HepG2 (cell line): ENCODE data around the gene SRCIN1. TPM values are rescaled to one million over a fixed set of nuclear protein-coding genes. Genes with fewer than 3 reads are reported as not detected.

Experiments
- BHLHE40 ChIP-seq: IDR thresholded peaks from 2 replicates; pipeline ENCODE4 v1.6.1; 2011; ENCODE audit warnings: low read length, improper control_type of control experiment
- CHD4 ChIP-seq: fragments of 200-600 bp; sonication (generic); IDR thresholded peaks from 2 replicates; pipeline ENCODE4 v1.7.0; 2017; ENCODE audit warnings: mild to moderate bottlenecking, low read length, borderline replicate concordance
- ELF1 ChIP-seq: sonication (generic); formaldehyde crosslinking; IDR thresholded peaks from 2 replicates; pipeline ENCODE4 v1.4.0; 2020; ENCODE audit warnings: missing genetic modification reagents
- GPN1 ChIP-seq: sonication (generic); formaldehyde crosslinking; IDR thresholded peaks from 2 replicates; pipeline ENCODE4 v1.5.1; 2020; ENCODE audit warnings: missing genetic modification reagents, borderline replicate concordance
- KMT2B ChIP-seq: IDR thresholded peaks from 2 replicates; pipeline ENCODE4 v1.6.1; 2016; ENCODE audit warnings: missing genetic modification reagents, missing compliant biosample characterization
- MAFF ChIP-seq: IDR thresholded peaks from 2 replicates; pipeline ENCODE4 v1.6.1; 2011; ENCODE audit warnings: low read depth, low read length, improper control_type of control experiment
- MED8 ChIP-seq: sonication (generic); formaldehyde crosslinking; IDR thresholded peaks from 2 replicates; pipeline ENCODE4 v1.8.1; 2023; ENCODE audit warnings: mild to moderate bottlenecking, missing genetic modification reagents; ENCODE audit not compliant: insufficient replicate concordance
- NR1H2 ChIP-seq: sonication (generic); formaldehyde crosslinking; IDR thresholded peaks from 2 replicates; pipeline ENCODE4 v1.8.1; 2022; ENCODE audit warnings: low read depth, missing genetic modification reagents, borderline replicate concordance
- PHF21A ChIP-seq: sonication (generic); formaldehyde crosslinking; IDR thresholded peaks from 2 replicates; pipeline ENCODE4 v1.5.0; 2020; ENCODE audit warnings: mild to moderate bottlenecking, missing genetic modification reagents
- POGZ ChIP-seq: sonication (generic); formaldehyde crosslinking; IDR thresholded peaks from 2 replicates; pipeline ENCODE4 v1.4.0; 2020; ENCODE audit warnings: mild to moderate bottlenecking, missing genetic modification reagents
- TEF ChIP-seq: sonication (generic); formaldehyde crosslinking; IDR thresholded peaks from 2 replicates; pipeline ENCODE4 v1.5.0; 2020; ENCODE audit warnings: missing genetic modification reagents
- WIZ ChIP-seq: sonication (generic); formaldehyde crosslinking; IDR thresholded peaks from 2 replicates; pipeline ENCODE4 v1.5.1; 2020; ENCODE audit warnings: mild to moderate bottlenecking, missing genetic modification reagents
- ZFP36L2 ChIP-seq: sonication (generic); formaldehyde crosslinking; IDR thresholded peaks from 2 replicates; pipeline ENCODE4 v1.4.0; 2020; ENCODE audit warnings: missing genetic modification reagents
- ZKSCAN8 ChIP-seq: IDR thresholded peaks from 2 replicates; pipeline ENCODE4 v1.6.1; 2016; ENCODE audit warnings: borderline replicate concordance, missing genetic modification reagents, missing compliant biosample characterization
- ZNF136 ChIP-seq: sonication (generic); formaldehyde crosslinking; IDR thresholded peaks from 2 replicates; pipeline ENCODE4 v1.8.1; 2022; ENCODE audit warnings: low read depth, mild to moderate bottlenecking, moderate library complexity, missing genetic modification reagents
- ZNF431 ChIP-seq: sonication (generic); formaldehyde crosslinking; IDR thresholded peaks from 2 replicates; pipeline ENCODE4 v1.9.0; 2022; ENCODE audit warnings: missing genetic modification reagents, low read depth, mild to moderate bottlenecking, borderline replicate concordance
- ZNF629 ChIP-seq: sonication (generic); formaldehyde crosslinking; conservative IDR thresholded peaks from 2 replicates; pipeline ENCODE4 v1.5.0; 2020; ENCODE audit warnings: missing genetic modification reagents
- ZNF737 ChIP-seq: sonication (generic); formaldehyde crosslinking; IDR thresholded peaks from 2 replicates; pipeline ENCODE4 v1.5.0; 2020; ENCODE audit warnings: missing genetic modification reagents, mild to moderate bottlenecking, borderline replicate concordance
- ZNF776 ChIP-seq: sonication (generic); formaldehyde crosslinking; IDR thresholded peaks from 2 replicates; pipeline ENCODE4 v1.4.0; 2020; ENCODE audit warnings: mild to moderate bottlenecking, missing genetic modification reagents
- ZNF891 ChIP-seq: sonication (generic); formaldehyde crosslinking; IDR thresholded peaks from 2 replicates; pipeline ENCODE4 v1.5.0; 2020; ENCODE audit warnings: mild to moderate bottlenecking, missing genetic modification reagents
- polyA plus RNA-seq, 8 experiments: library from polyadenylated mRNA; depleted of rRNA in 3 of 8; stranded (reverse) in 7 of 8; unstranded in 1 of 8; fragments of >200 nt; fragmentation: Illumina TruSeq in 4 of 8; extraction: Trizol in 4 of 8; gene quantifications; 2 replicates each; pipeline versions ENCODE4 v1.2.1 to v1.2.3, GENCODE V29; 2011 to 2016; ENCODE audit warnings: low read depth in 4 of 8, missing spikeins in 1 of 8, mixed read lengths in 1 of 8; ENCODE audit not compliant: insufficient read depth in 1 of 8
- total RNA-seq, 5 experiments: library from RNA; depleted of rRNA; stranded (reverse); fragments of >200 nt; fragmentation: Illumina TruSeq; extraction: Trizol; gene quantifications; 2 replicates each; pipeline ENCODE4 v1.2.3, GENCODE V29; 2016; ENCODE audit warnings: low read depth in 1 of 5
- TF ChIP-seq, protein P1 (sequence below): sonication (generic); formaldehyde crosslinking; IDR thresholded peaks from 2 replicates; pipeline ENCODE4 v1.5.1; 2020; ENCODE audit warnings: mild to moderate bottlenecking, missing genetic modification reagents, moderate library complexity
- TF ChIP-seq, protein P2 (sequence below): sonication (generic); formaldehyde crosslinking; IDR thresholded peaks from 2 replicates; pipeline ENCODE4 v1.4.0; 2020; ENCODE audit warnings: mild to moderate bottlenecking, low read depth, missing genetic modification reagents
- TF ChIP-seq, protein P3 (sequence below): sonication (generic); formaldehyde crosslinking; IDR thresholded peaks from 2 replicates; pipeline ENCODE4 v1.5.0; 2020; ENCODE audit warnings: mild to moderate bottlenecking, low read depth, missing genetic modification reagents, borderline replicate concordance
- TF ChIP-seq, protein P4 (sequence below): sonication (generic); formaldehyde crosslinking; IDR thresholded peaks from 2 replicates; pipeline ENCODE4 v1.5.1; 2020; ENCODE audit warnings: mild to moderate bottlenecking, moderate library complexity, missing genetic modification reagents

The SRCIN1 gene
- total and polyA plus RNA-seq, 2 of the 13 experiments (the other 11 are each of a cell fraction or from before 2014, with no cell fraction given) = 1.2 to 9.6 TPM

DNA sequence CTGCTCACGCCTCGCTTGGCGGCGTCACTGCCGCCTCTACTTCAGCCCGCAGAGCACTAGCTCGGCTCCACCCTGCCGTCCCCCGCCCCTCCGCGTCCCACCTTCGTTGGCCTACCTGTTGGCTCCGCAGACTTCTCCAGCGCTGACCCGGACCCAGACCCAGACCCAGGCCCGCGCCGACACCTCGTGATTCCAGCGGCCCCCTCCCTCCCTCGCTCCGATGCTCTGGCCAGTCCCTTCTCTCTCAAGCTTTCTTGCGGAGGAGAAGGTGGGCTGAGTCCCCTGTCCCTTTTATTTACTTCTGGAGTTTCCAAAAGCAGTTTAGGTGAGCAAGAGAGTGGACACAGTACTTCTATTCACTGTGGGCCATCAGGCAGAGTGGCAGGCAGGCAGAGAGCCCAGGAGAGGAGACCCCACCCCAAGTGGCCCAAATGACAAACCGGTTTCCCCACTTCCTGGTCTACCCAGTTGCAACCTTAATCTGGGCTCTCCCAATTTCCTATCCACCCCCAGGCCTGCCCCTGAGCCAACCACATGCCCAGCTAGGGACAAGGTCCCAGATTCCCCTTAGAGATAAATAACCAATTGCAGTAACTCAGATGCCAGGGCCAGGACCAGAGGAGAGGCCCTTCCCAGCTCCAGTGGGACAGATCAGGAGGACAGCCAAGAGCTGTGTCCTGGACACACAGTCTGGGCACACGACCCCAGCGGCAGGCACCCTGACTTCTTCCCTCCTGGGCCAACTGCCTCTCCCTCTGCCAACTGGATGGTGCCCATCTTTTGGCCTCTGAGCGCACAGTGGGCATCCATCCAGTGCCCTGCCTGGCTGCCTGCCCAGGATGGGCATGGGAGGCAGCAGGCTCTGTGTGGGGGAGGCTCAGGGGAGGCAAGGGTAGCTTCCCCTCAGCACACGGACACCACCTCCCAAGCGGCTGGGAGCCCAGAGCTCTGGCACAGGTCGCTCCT, 1.2 kb upstream of the SRCIN1 start (continued):
- TF ChIP-seq TEF (CRISPR knock-in tag) (no peak), POGZ (CRISPR knock-in tag) (no peak), BHLHE40 (no peak), CHD4 (no peak), ZNF431 (0 out of 2 replicates have a peak, but pooled peaks have one; percentile 17), ZNF891 (CRISPR knock-in tag) (no peak), ZNF629 (0 out of 2 replicates have a peak, but pooled peaks have one; percentile 1), ZNF776 (no peak), ELF1 (CRISPR knock-in tag) (no peak), MED8 (CRISPR knock-in tag) (peak; percentile 6), NR1H2 (CRISPR knock-in tag) (no peak; the same call in 1 of the 2 replicates), KMT2B (no peak), ZKSCAN8 (CRISPR knock-in tag) (no peak), PHF21A (CRISPR knock-in tag) (0 out of 2 replicates have a peak, but pooled peaks have one; percentile 13), MAFF (no peak), ZNF136 (0 out of 2 replicates have a peak, but pooled peaks have one; percentile 50), ZFP36L2 (CRISPR knock-in tag) (no peak), WIZ (no peak), GPN1 (CRISPR knock-in tag) (no peak), ZNF737 (CRISPR knock-in tag) (no peak)
- TF ChIP-seq, protein P1, sequence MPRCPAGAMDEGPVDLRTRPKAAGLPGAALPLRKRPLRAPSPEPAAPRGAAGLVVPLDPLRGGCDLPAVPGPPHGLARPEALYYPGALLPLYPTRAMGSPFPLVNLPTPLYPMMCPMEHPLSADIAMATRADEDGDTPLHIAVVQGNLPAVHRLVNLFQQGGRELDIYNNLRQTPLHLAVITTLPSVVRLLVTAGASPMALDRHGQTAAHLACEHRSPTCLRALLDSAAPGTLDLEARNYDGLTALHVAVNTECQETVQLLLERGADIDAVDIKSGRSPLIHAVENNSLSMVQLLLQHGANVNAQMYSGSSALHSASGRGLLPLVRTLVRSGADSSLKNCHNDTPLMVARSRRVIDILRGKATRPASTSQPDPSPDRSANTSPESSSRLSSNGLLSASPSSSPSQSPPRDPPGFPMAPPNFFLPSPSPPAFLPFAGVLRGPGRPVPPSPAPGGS = no peak
- TF ChIP-seq, protein P2, sequence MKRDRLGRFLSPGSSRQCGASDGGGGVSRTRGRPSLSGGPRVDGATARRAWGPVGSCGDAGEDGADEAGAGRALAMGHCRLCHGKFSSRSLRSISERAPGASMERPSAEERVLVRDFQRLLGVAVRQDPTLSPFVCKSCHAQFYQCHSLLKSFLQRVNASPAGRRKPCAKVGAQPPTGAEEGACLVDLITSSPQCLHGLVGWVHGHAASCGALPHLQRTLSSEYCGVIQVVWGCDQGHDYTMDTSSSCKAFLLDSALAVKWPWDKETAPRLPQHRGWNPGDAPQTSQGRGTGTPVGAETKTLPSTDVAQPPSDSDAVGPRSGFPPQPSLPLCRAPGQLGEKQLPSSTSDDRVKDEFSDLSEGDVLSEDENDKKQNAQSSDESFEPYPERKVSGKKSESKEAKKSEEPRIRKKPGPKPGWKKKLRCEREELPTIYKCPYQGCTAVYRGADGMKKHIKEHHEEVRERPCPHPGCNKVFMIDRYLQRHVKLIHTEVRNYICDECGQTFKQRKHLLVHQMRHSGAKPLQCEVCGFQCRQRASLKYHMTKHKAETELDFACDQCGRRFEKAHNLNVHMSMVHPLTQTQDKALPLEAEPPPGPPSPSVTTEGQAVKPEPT (CRISPR knock-in tag) = no peak
- TF ChIP-seq, protein P3, sequence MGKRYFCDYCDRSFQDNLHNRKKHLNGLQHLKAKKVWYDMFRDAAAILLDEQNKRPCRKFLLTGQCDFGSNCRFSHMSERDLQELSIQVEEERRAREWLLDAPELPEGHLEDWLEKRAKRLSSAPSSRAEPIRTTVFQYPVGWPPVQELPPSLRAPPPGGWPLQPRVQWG (CRISPR knock-in tag) = 0 out of 2 replicates have a peak, but pooled peaks have one; percentile 92
- TF ChIP-seq, protein P4, sequence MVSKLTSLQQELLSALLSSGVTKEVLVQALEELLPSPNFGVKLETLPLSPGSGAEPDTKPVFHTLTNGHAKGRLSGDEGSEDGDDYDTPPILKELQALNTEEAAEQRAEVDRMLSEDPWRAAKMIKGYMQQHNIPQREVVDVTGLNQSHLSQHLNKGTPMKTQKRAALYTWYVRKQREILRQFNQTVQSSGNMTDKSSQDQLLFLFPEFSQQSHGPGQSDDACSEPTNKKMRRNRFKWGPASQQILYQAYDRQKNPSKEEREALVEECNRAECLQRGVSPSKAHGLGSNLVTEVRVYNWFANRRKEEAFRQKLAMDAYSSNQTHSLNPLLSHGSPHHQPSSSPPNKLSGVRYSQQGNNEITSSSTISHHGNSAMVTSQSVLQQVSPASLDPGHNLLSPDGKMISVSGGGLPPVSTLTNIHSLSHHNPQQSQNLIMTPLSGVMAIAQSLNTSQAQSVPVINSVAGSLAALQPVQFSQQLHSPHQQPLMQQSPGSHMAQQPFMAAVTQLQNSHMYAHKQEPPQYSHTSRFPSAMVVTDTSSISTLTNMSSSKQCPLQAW (CRISPR knock-in tag) = peak; percentile 38; the same call in 1 of the 2 replicates
